ENCODE results near the gene RFNG. TPM values are rescaled to one million over a fixed set of nuclear protein-coding genes. Genes with fewer than 3 reads are reported as not detected.
A peak's percentile ranks its signal among the peaks of the same experiment; 100 is the strongest.

The RFNG gene
- total and polyA plus RNA-seq, 2 of the 13 experiments (the other 11 are each of a cell fraction or from before 2014, with no cell fraction given): 61.4 to 64.0 TPM

GRCh38 chr17:82000803-82001570, 50.6 kb downstream of the RFNG start (continued):
- 0 out of 2 replicates have a peak, but pooled peaks have one; percentile 8 for TF ChIP-seq ZNF468 (CRISPR knock-in tag; IDR thresholded peaks at IDR 0.05)
- peak; percentile 96 for TF ChIP-seq HNF4G (IDR thresholded peaks at IDR 0.05; ENCODE audit: borderline replicate concordance, low read depth, low read length)
- peak; percentile 95 for TF ChIP-seq HNF4G (CRISPR knock-in tag; IDR thresholded peaks at IDR 0.05; ENCODE audit: borderline replicate concordance, low read depth)
- TF ChIP-seq FOXP4 (CRISPR knock-in tag; IDR thresholded peaks at IDR 0.05): peak; percentile 78; the same call in 1 of the 2 replicates
- TF ChIP-seq ATF2 (CRISPR knock-in tag; IDR thresholded peaks at IDR 0.05): peak; percentile 63; the same call in 1 of the 2 replicates
- peak; percentile 40; the same call in 1 of the 2 replicates for TF ChIP-seq ZFP90 (CRISPR knock-in tag; IDR thresholded peaks at IDR 0.05; ENCODE audit: borderline replicate concordance)
- peak; percentile 71 for TF ChIP-seq SP4 (CRISPR knock-in tag; IDR thresholded peaks at IDR 0.05)
- peak; percentile 91; the same call in 1 of the 2 replicates for TF ChIP-seq BORCS8-MEF2B (CRISPR knock-in tag; IDR thresholded peaks at IDR 0.05)
- TF ChIP-seq ZNF235 (CRISPR knock-in tag; IDR thresholded peaks at IDR 0.05; ENCODE audit: borderline replicate concordance): no peak
- peak; percentile 81; the same call in 1 of the 2 replicates for TF ChIP-seq CAMTA2 (CRISPR knock-in tag; IDR thresholded peaks at IDR 0.05; ENCODE audit: borderline replicate concordance)
- peak; percentile 60; the same call in 1 of the 2 replicates for TF ChIP-seq ZNF317 (CRISPR knock-in tag; IDR thresholded peaks at IDR 0.05)
- peak; percentile 92 for TF ChIP-seq ARNTL (CRISPR knock-in tag; IDR thresholded peaks at IDR 0.05)
- peak; percentile 22; the same call in 1 of the 2 replicates for TF ChIP-seq ZNF773 (CRISPR knock-in tag; IDR thresholded peaks at IDR 0.05; ENCODE audit: borderline replicate concordance)
- no peak for TF ChIP-seq TRIM24 (CRISPR knock-in tag; IDR thresholded peaks at IDR 0.05)
- TF ChIP-seq ZNF343 (CRISPR knock-in tag; IDR thresholded peaks at IDR 0.05): peak; percentile 64; the same call in 1 of the 2 replicates
- peak; percentile 98 for TF ChIP-seq ZBTB10 (CRISPR knock-in tag; IDR thresholded peaks at IDR 0.05; ENCODE audit: borderline replicate concordance)
- TF ChIP-seq SMC3 (IDR thresholded peaks at IDR 0.05; ENCODE audit: low read length): no peak
- TF ChIP-seq MIER2 (CRISPR knock-in tag; IDR thresholded peaks at IDR 0.05): peak; percentile 39; the same call in 1 of the 2 replicates
- TF ChIP-seq HOXA7 (CRISPR knock-in tag; IDR thresholded peaks at IDR 0.05): no peak
- no peak; the same call in 1 of the 2 replicates for TF ChIP-seq FLYWCH1 (CRISPR knock-in tag; IDR thresholded peaks at IDR 0.05)
- peak; percentile 81; the same call in 1 of the 2 replicates for TF ChIP-seq SMYD3 (CRISPR knock-in tag; IDR thresholded peaks at IDR 0.05)
- TF ChIP-seq SNAI1 (CRISPR knock-in tag; IDR thresholded peaks at IDR 0.05; ENCODE audit: borderline replicate concordance): 0 out of 2 replicates have a peak, but pooled peaks have one; percentile 52
- TF ChIP-seq ZNF768 (CRISPR knock-in tag; IDR thresholded peaks at IDR 0.05): peak; percentile 81
- no peak; the same call in 1 of the 2 replicates for TF ChIP-seq TBP (CRISPR knock-in tag; IDR thresholded peaks at IDR 0.05)
- no peak for TF ChIP-seq PLRG1 (conservative IDR thresholded peaks at IDR 0.05)
